Lower leg skin (tissue), 4 donors: Measurements from ENCODE around the gene TADA3. TPM values are rescaled to one million over a fixed set of nuclear protein-coding genes. Genes with fewer than 3 reads are reported as not detected.

Source experiments
- DNase-seq, 2 donors: peaks; one replicate each; pipeline ENCODE4 v3.0.0-alpha.2; 2019; ENCODE audit warnings: low spot score in 2 of 2
- H3K4me3 ChIP-seq: fragments of 200-600 bp; sonication (generic); 2 replicates; pipeline ENCODE4 v1.5.1; 2017; ENCODE audit warnings: mild to moderate bottlenecking, low read depth; ENCODE audit not compliant: poor library complexity, severe bottlenecking
- CTCF ChIP-seq, 3 donors: fragments of 450-650 bp; IDR thresholded peaks; one replicate each; pipeline ENCODE4 v1.5.1; 2016; ENCODE audit warnings: antibody characterized with exemption in 3 of 3, mild to moderate bottlenecking in 3 of 3, moderate library complexity in 2 of 3
- POLR2A ChIP-seq, 2 donors: fragments of 450-650 bp; IDR thresholded peaks; one replicate each; pipeline ENCODE4 v1.6.1; 2016 to 2017; ENCODE audit warnings: antibody characterized with exemption in 2 of 2, mild to moderate bottlenecking in 1 of 2, moderate library complexity in 1 of 2
- WGBS, 2 donors: methylation state at CpG; one replicate each; pipeline ENCODE4 v1.1.5; 2018; 5-methylcytosine and 5-hydroxymethylcytosine counted together
- intact Hi-C: fragments of 100-400 bp; cut with DNase I; formaldehyde crosslinking; loops from one replicate; pipeline ENCODE4 v1.15.0; 2023; ENCODE audit warnings: low total_unique reads
- total RNA-seq, 4 donors: library from RNA; depleted of rRNA; stranded (reverse); fragments of >200 nt; gene quantifications; one replicate each; pipeline ENCODE4 v1.1.0, GENCODE V29; 2016

TADA3 gene
- total RNA-seq, 4 donors from 2014 or later, result 42.1 to 53.2 (median 47.0) TPM

- H3K4me3 ChIP-seq, result no peak overlapping the region
- intact Hi-C loops, result no loop called here
- WGBS, 2 donors, result 96 to 98% methylated on average over 10 of the region's 10 CpGs
- DNase-seq, result no peak
- TF ChIP-seq POLR2A (IDR thresholded peaks at IDR 0.05), result no peak
- TF ChIP-seq CTCF (IDR thresholded peaks at IDR 0.05), result no peak
These were observed 31.3 kb downstream of the TADA3 start for GRCh38 chr3:9760779-9761505.

- 88 to 89% methylated on average over 9 to 12 of the region's 13 CpGs for WGBS, 2 donors
- no peak for DNase-seq
- no peak overlapping the region for H3K4me3 ChIP-seq
- intact Hi-C loops, result no loop called here
- TF ChIP-seq CTCF (IDR thresholded peaks at IDR 0.05), result no peak
- TF ChIP-seq POLR2A (IDR thresholded peaks at IDR 0.05), result no peak
These were observed 34.8 kb downstream of the TADA3 start for GRCh38 chr3:9757427-9757826.

- DNase-seq, result no peak
- 56 to 67% methylated on average over 8 of the region's 8 CpGs for WGBS, 2 donors
- intact Hi-C loops, result no loop called here
- TF ChIP-seq POLR2A (IDR thresholded peaks at IDR 0.05) (no peak), CTCF (IDR thresholded peaks at IDR 0.05) (no peak)
- no peak overlapping the region for H3K4me3 ChIP-seq
These were observed 37.6 kb downstream of the TADA3 start for GRCh38 chr3:9754678-9755077.

GRCh38 chr3:9750556-9751411 is 41.5 kb downstream of the TADA3 start:
- TF ChIP-seq POLR2A (IDR thresholded peaks at IDR 0.05), result no peak
- TF ChIP-seq CTCF (IDR thresholded peaks at IDR 0.05), result no peak
- 36% methylated on average over 17 of the region's 17 CpGs for WGBS, 2 donors
- no peak for DNase-seq
- intact Hi-C loops, result no loop called here
- peak overlapping the region; percentile 65 for H3K4me3 ChIP-seq

GRCh38 chr3:9749645-9750555 is 42.4 kb downstream of the TADA3 start, which contains the start of gene OGG1:
Gene OGG1, plus strand, starts transcription at chr3:9749952. Its CDS starts 335 bp downstream, at chr3:9750287.
- peak within 1 kb of the TSS; percentile 65 for H3K4me3 ChIP-seq
- no peak for TF ChIP-seq CTCF (IDR thresholded peaks at IDR 0.05)
- no peak for TF ChIP-seq POLR2A (IDR thresholded peaks at IDR 0.05)
- intact Hi-C loops, result no loop called here
- WGBS, 2 donors, result 0% methylated on average over 55 to 56 of the region's 60 CpGs
- peak; percentile 98 to 99 for DNase-seq
